Measurements from ENCODE around the gene IFI30.

GRCh38 chr19:18168673-18169381 lies 4.8 kb upstream of the IFI30 start:
- no peak for TF ChIP-seq YY1 (IDR thresholded peaks at IDR 0.05)
- no peak for TF ChIP-seq CTCF (IDR thresholded peaks at IDR 0.05; ENCODE audit: low read depth, low read length, missing input control)
- no peak for TF ChIP-seq JUND (IDR thresholded peaks at IDR 0.05)
- no peak for TF ChIP-seq EGR1 (IDR thresholded peaks at IDR 0.05; ENCODE audit: low read depth in 2 of 2)
- TF ChIP-seq REST (IDR thresholded peaks at IDR 0.05): no peak
- no peak for TF ChIP-seq TAF1 (conservative IDR thresholded peaks at IDR 0.05)
- no peak for TF ChIP-seq FOXA1 (IDR thresholded peaks at IDR 0.05)
- no peak for TF ChIP-seq ZBTB33 (IDR thresholded peaks at IDR 0.05)
- no peak for TF ChIP-seq ATF3 (IDR thresholded peaks at IDR 0.05)
- no peak for TF ChIP-seq GABPA (IDR thresholded peaks at IDR 0.05 in 1 of 2, conservative IDR thresholded peaks at IDR 0.05 in 1 of 2)
- no peak for TF ChIP-seq RXRA (IDR thresholded peaks at IDR 0.05)
- TF ChIP-seq RAD21 (IDR thresholded peaks at IDR 0.05): no peak
